GM23338 (cell line): ENCODE results near the gene GLI1. TPM values are rescaled to one million over a fixed set of nuclear protein-coding genes. Genes with fewer than 3 reads are reported as not detected.

Source experiments
- ATAC-seq: fragments of 200-7000 bp; cut with Tn5 transposase; 3 replicates; pipeline ENCODE4 v1.9.1; 2020
- DNase-seq: peaks from one replicate; pipeline ENCODE4 v3.0.0-alpha.2; 2015; ENCODE audit warnings: low spot score
- H2AFZ ChIP-seq: fragments of 200-600 bp; sonication (generic); 2 replicates; pipeline ENCODE4 v1.8.0; 2016; ENCODE audit warnings: antibody characterized with exemption, mild to moderate bottlenecking, moderate library complexity
- H3F3A ChIP-seq: fragments of 200-600 bp; sonication (generic); replicated peaks from 2 replicates; pipeline ENCODE4 v1.8.0; 2017; ENCODE audit warnings: antibody characterized with exemption, mixed run types, low read depth
- H3K27ac ChIP-seq: fragments of 200-600 bp; sonication (generic); 2 replicates; pipeline ENCODE4 v1.6.1; 2016; ENCODE audit warnings: low read depth
- H3K27me3 ChIP-seq: fragments of 200-600 bp; sonication (generic); 2 replicates; pipeline ENCODE4 v1.8.0; 2016; ENCODE audit warnings: mild to moderate bottlenecking, mixed run types, moderate library complexity; ENCODE audit not compliant: insufficient read depth
- H3K36me3 ChIP-seq: fragments of 200-600 bp; sonication (generic); 2 replicates; pipeline ENCODE4 v1.8.0; 2016; ENCODE audit warnings: mild to moderate bottlenecking; ENCODE audit not compliant: insufficient read depth
- H3K4me1 ChIP-seq: fragments of 200-600 bp; sonication (generic); 2 replicates; pipeline ENCODE4 v1.8.0; 2016; ENCODE audit warnings: mild to moderate bottlenecking, moderate library complexity; ENCODE audit not compliant: insufficient read depth
- H3K4me2 ChIP-seq: fragments of 200-600 bp; sonication (generic); 2 replicates; pipeline ENCODE4 v1.7.1; 2017; ENCODE audit warnings: mixed run types
- H3K4me3 ChIP-seq: fragments of 200-600 bp; sonication (generic); 2 replicates; pipeline ENCODE4 v1.6.1; 2016; ENCODE audit warnings: mixed run types
- H3K79me2 ChIP-seq: fragments of 200-600 bp; sonication (generic); replicated peaks from 2 replicates; pipeline ENCODE4 v1.8.0; 2017; ENCODE audit warnings: mild to moderate bottlenecking; ENCODE audit not compliant: insufficient read depth
- H3K9me2 ChIP-seq: fragments of 200-600 bp; sonication (generic); 2 replicates; pipeline ENCODE4 v1.8.0; 2017; ENCODE audit not compliant: insufficient read depth
- H4K20me1 ChIP-seq: fragments of 200-600 bp; sonication (generic); replicated peaks from 2 replicates; pipeline ENCODE4 v1.8.0; 2017; ENCODE audit warnings: mild to moderate bottlenecking; ENCODE audit not compliant: insufficient read depth
- H3K27ac Mint-ChIP-seq: 2 replicates; pipeline ENCODE4 v1.8.0; 2020; ENCODE audit warnings: inconsistent platforms, mild to moderate bottlenecking, moderate library complexity, mixed read lengths
- H3K27me3 Mint-ChIP-seq: 3 replicates; pipeline ENCODE4 v1.8.0; 2022; ENCODE audit warnings: low read depth, mild to moderate bottlenecking, moderate library complexity, mixed read lengths, inconsistent platforms; ENCODE audit not compliant: insufficient read depth, poor library complexity
- H3K36me3 Mint-ChIP-seq: 3 replicates; pipeline ENCODE4 v1.8.0; 2021; ENCODE audit warnings: low read depth, mild to moderate bottlenecking, inconsistent platforms, moderate library complexity, mixed read lengths
- H3K4me1 Mint-ChIP-seq: 3 replicates; pipeline ENCODE4 v1.8.0; 2020; ENCODE audit warnings: mild to moderate bottlenecking, inconsistent platforms, mixed read lengths
- H3K4me3 Mint-ChIP-seq: 3 replicates; pipeline ENCODE4 v1.8.0; 2021; ENCODE audit warnings: moderate library complexity, mild to moderate bottlenecking, inconsistent platforms, mixed read lengths
- H3K9me3 Mint-ChIP-seq: 3 replicates; pipeline ENCODE4 v1.8.0; 2020; ENCODE audit warnings: moderate library complexity, mild to moderate bottlenecking, inconsistent platforms, mixed read lengths
- CREB1 ChIP-seq: fragments of 250-450 bp; sonication (Bioruptor Pico); IDR thresholded peaks from 2 replicates; pipeline ENCODE4 v1.5.0; 2020; ENCODE audit warnings: low read depth, mild to moderate bottlenecking, moderate library complexity
- CTCF ChIP-seq, 2 experiments: fragments of 200-600 bp in 1 of 2; sonication (generic) in 1 of 2; conservative IDR thresholded peaks; 2 replicates each; pipeline versions ENCODE4 v1.5.1 to v1.6.1; 2016 to 2017; ENCODE audit warnings: antibody characterized with exemption in 2 of 2, low read depth in 2 of 2, mild to moderate bottlenecking in 2 of 2, moderate library complexity in 1 of 2
- ETS1 ChIP-seq: IDR thresholded peaks from 2 replicates; pipeline ENCODE4 v1.6.1; 2016; ENCODE audit warnings: antibody characterized with exemption
- EZH2 ChIP-seq: fragments of 200-600 bp; sonication (generic); IDR thresholded peaks from one replicate; pipeline ENCODE4 v1.8.0; 2017; ENCODE audit warnings: antibody characterized with exemption, mild to moderate bottlenecking, low read depth; ENCODE audit not compliant: unreplicated experiment
- EZH2phosphoT487 ChIP-seq: fragments of 200-600 bp; sonication (generic); IDR thresholded peaks from one replicate; pipeline ENCODE4 v1.8.1; 2018; ENCODE audit warnings: antibody characterized with exemption; ENCODE audit not compliant: unreplicated experiment
- JUNB ChIP-seq: IDR thresholded peaks from one replicate; pipeline ENCODE4 v1.6.1; 2016; ENCODE audit warnings: antibody characterized with exemption; ENCODE audit not compliant: unreplicated experiment
- NANOG ChIP-seq: IDR thresholded peaks from 2 replicates; pipeline ENCODE4 v1.6.1; 2016; ENCODE audit warnings: antibody characterized with exemption, borderline replicate concordance
- POLR2AphosphoS5 ChIP-seq: IDR thresholded peaks from 2 replicates; pipeline ENCODE4 v1.6.1; 2016; ENCODE audit warnings: antibody characterized with exemption, low read depth
- REST ChIP-seq: IDR thresholded peaks from one replicate; pipeline ENCODE4 v1.6.1; 2018; ENCODE audit warnings: antibody characterized with exemption; ENCODE audit not compliant: unreplicated experiment
- STAT1 ChIP-seq: IDR thresholded peaks from one replicate; pipeline ENCODE4 v1.6.1; 2016; ENCODE audit warnings: antibody characterized with exemption; ENCODE audit not compliant: unreplicated experiment
- ZNF114 ChIP-seq: fragments of 250-450 bp; sonication (Bioruptor Pico); IDR thresholded peaks from 2 replicates; pipeline ENCODE4 v1.5.0; 2020; ENCODE audit warnings: mild to moderate bottlenecking, moderate library complexity
- ZNF331 ChIP-seq: fragments of 250-450 bp; sonication (Bioruptor Pico); IDR thresholded peaks from 2 replicates; pipeline ENCODE4 v1.5.0; 2020; ENCODE audit warnings: low read depth, mild to moderate bottlenecking, moderate library complexity
- ZNF462 ChIP-seq: fragments of 250-450 bp; sonication (Bioruptor Pico); IDR thresholded peaks from 2 replicates; pipeline ENCODE4 v1.5.0; 2020; ENCODE audit warnings: mild to moderate bottlenecking, moderate library complexity
- polyA plus RNA-seq: library from polyadenylated mRNA; unstranded; fragments of >200 nt; fragmentation: Nextera tagmentation; extraction: Ambion mirVana; gene quantifications from 2 replicates; pipeline ENCODE4 v1.2.1, GENCODE V29; 2016
- total RNA-seq: library from RNA; depleted of rRNA; stranded (reverse); fragments of >200 nt; shearing (Covaris generic); gene quantifications from 2 replicates; pipeline ENCODE4 v1.2.3, GENCODE V29; 2014

Gene GLI1
- total and polyA plus RNA-seq, 2 experiments from 2014 or later = 5.6 to 18.1 TPM

- peaks cover 29% of the 10 kb centered on the region for H3K27me3 ChIP-seq
These were observed 20.0 kb downstream of the GLI1 start, which contains the start of gene ARHGAP9 for GRCh38 chr12:57479376-57480115. Gene ARHGAP9 (minus strand): TSS chr12:57479866. CDS start chr12:57479406, 460 bp downstream.

More at GRCh38 chr12:57479376-57480115, 20.0 kb downstream of the GLI1 start, which contains the start of gene ARHGAP9:
- no peak for ATAC-seq
- Mint-ChIP-seq H3K4me3 (no peak within 1 kb of the TSS; the same call in 2 of the 3 replicates), H3K27me3 (peaks cover 41% of the 10 kb centered on the region), H3K4me1 (peaks cover 54% of the 10 kb centered on the region), H3K9me3 (no peaks in the 10 kb centered on the region; the same call in 2 of the 3 replicates), H3K36me3 (peaks cover 2% of the 10 kb centered on the region; the same call in 1 of the 3 replicates), H3K27ac (no peak within 1 kb of the TSS)
- Histone ChIP-seq H3K4me1 (peaks cover 43% of the 10 kb centered on the region), H3K9me2 (no peaks in the 10 kb centered on the region), H3K36me3 (no peaks in the 10 kb centered on the region), H3K27ac (no peak within 1 kb of the TSS), H2AFZ (no peak within 1 kb of the TSS), H4K20me1 (no peaks in the 10 kb centered on the region), H3K79me2 (no peaks in the 10 kb centered on the region), H3K4me2 (no peak within 1 kb of the TSS), H3K4me3 (no peak within 1 kb of the TSS), H3F3A (peaks cover 9% of the 10 kb centered on the region)
- no peak for DNase-seq
- no peak for TF ChIP-seq REST
- no peak for TF ChIP-seq EZH2phosphoT487
- no peak for TF ChIP-seq CTCF (conservative IDR thresholded peaks at IDR 0.05; ENCODE audit: low read depth in 2 of 2)
- no peak for TF ChIP-seq NANOG
- TF ChIP-seq ZNF114 (CRISPR knock-in tag) = no peak
- TF ChIP-seq JUNB = no peak
- TF ChIP-seq STAT1 = no peak
- no peak for TF ChIP-seq POLR2AphosphoS5
- no peak for TF ChIP-seq CREB1 (CRISPR knock-in tag)
- no peak for TF ChIP-seq ETS1
- no peak for TF ChIP-seq EZH2
- no peak for TF ChIP-seq ZNF462 (CRISPR knock-in tag)
- no peak for TF ChIP-seq ZNF331 (CRISPR knock-in tag)
